GM21360 (cell line): ENCODE results near the gene SH3BP5.
A peak's percentile ranks its signal among the peaks of the same experiment; 100 is the strongest.
"Not testable (repeated sequence)": the region's sequence is repeated elsewhere in the genome, so short reads cannot be mapped to it uniquely, and the experiment has no call there.

Experiments used
- ATAC-seq: cut with Tn5 transposase; IDR thresholded peaks from one replicate; pipeline ENCODE4 v1.9.1; 2021; ENCODE audit warnings: mild to moderate bottlenecking, moderate library complexity; ENCODE audit not compliant: unreplicated experiment

SH3BP5 gene

GRCh38 chr3:15332405-15333098 lies at the start of gene SH3BP5:
SH3BP5 (minus strand) TSS chr3:15332586; CDS start chr3:15332408, 178 bp downstream.
- peak; percentile 67 for ATAC-seq

- ATAC-seq, result no peak
Observed at GRCh38 chr3:15380980-15381890, 48.8 kb upstream of the SH3BP5 start.

- ATAC-seq, result peak; percentile 81
Observed at GRCh38 chr3:15377961-15378791, 45.8 kb upstream of the SH3BP5 start.

GRCh38 chr3:15375461-15376000 lies 43.1 kb upstream of the SH3BP5 start:
- ATAC-seq, result no peak

- no peak for ATAC-seq
Observed at GRCh38 chr3:15372918-15373317, 40.5 kb upstream of the SH3BP5 start.

GRCh38 chr3:15368561-15369135 lies 36.3 kb upstream of the SH3BP5 start:
- ATAC-seq, result no peak

- no peak for ATAC-seq
Observed at GRCh38 chr3:15367059-15367458, 34.7 kb upstream of the SH3BP5 start.

GRCh38 chr3:15364078-15364477 lies 31.7 kb upstream of the SH3BP5 start:
- ATAC-seq, result not testable (repeated sequence)

GRCh38 chr3:15361494-15362214 lies 29.3 kb upstream of the SH3BP5 start:
- peak; percentile 82 for ATAC-seq

- peak; percentile 14 for ATAC-seq
Observed at GRCh38 chr3:15360788-15361493, 28.6 kb upstream of the SH3BP5 start.

GRCh38 chr3:15359677-15360397 lies 27.5 kb upstream of the SH3BP5 start:
- no peak for ATAC-seq

GRCh38 chr3:15356651-15357061 lies 24.3 kb upstream of the SH3BP5 start:
- ATAC-seq, result not testable (repeated sequence)

GRCh38 chr3:15356176-15356575 lies 23.8 kb upstream of the SH3BP5 start:
- no peak for ATAC-seq

- ATAC-seq, result no peak
Observed at GRCh38 chr3:15355086-15355485, 22.7 kb upstream of the SH3BP5 start.

- no peak for ATAC-seq
Observed at GRCh38 chr3:15354485-15354884, 22.1 kb upstream of the SH3BP5 start.

GRCh38 chr3:15350141-15350540 lies 17.8 kb upstream of the SH3BP5 start:
- no peak for ATAC-seq

GRCh38 chr3:15349438-15349837 lies 17.1 kb upstream of the SH3BP5 start:
- not testable (repeated sequence) for ATAC-seq

GRCh38 chr3:15348246-15348645 lies 15.9 kb upstream of the SH3BP5 start:
- ATAC-seq, result no peak

- ATAC-seq, result no peak
Observed at GRCh38 chr3:15347737-15348110, 15.3 kb upstream of the SH3BP5 start.
